H1 (cell line): ENCODE data around the gene FSD1. TPM values are rescaled to one million over a fixed set of nuclear protein-coding genes. Genes with fewer than 3 reads are reported as not detected.

Experiments used
- CTCF ChIA-PET: fragments of 300-600 bp; sonication (Branson Sonifier 250); formaldehyde crosslinking; loops from one replicate; lab custom pipeline; 2021; ENCODE audit not compliant: partially characterized antibody; lab: Charles Lee
- POLR2A ChIA-PET: fragments of 300-600 bp; sonication (Branson Sonifier 250); formaldehyde crosslinking; loops from one replicate; lab custom pipeline; 2021; ENCODE audit warnings: inconsistent platforms; ENCODE audit not compliant: partially characterized antibody; lab: Charles Lee
- DNase-seq, 2 experiments: peaks; one replicate each; pipeline versions ENCODE4 v3.0.0 to v3.0.0-alpha.2; 2010 to 2022; ENCODE audit warnings: low spot score in 2 of 2, low read depth in 1 of 2, mixed read lengths in 1 of 2
- FAIRE-seq: peaks from 2 replicates; lab custom pipeline; 2011; peaks lifted over from hg19 to GRCh38; lab: Jason Lieb, UNC
- H2AFZ ChIP-seq: 2 replicates; pipeline ENCODE4 v1.8.1; 2012; ENCODE audit warnings: low read length, inconsistent platforms
- H2AK5ac ChIP-seq: 2 replicates; pipeline ENCODE4 v1.6.1; 2013; ENCODE audit warnings: low read depth, low read length
- H2BK120ac ChIP-seq: replicated peaks from 2 replicates; pipeline ENCODE3; 2013; ENCODE audit warnings: low read depth, low read length, inconsistent platforms
- H2BK12ac ChIP-seq: 2 replicates; pipeline ENCODE4 v1.6.1; 2013; ENCODE audit warnings: low read depth, low read length
- H2BK15ac ChIP-seq: 2 replicates; pipeline ENCODE4 v1.6.1; 2013; ENCODE audit warnings: low read length
- H2BK20ac ChIP-seq: 2 replicates; pipeline ENCODE4 v1.6.1; 2013; ENCODE audit warnings: low read length
- H2BK5ac ChIP-seq: 2 replicates; pipeline ENCODE4 v1.6.1; 2013; ENCODE audit warnings: low read depth, low read length
- H3K14ac ChIP-seq: 2 replicates; pipeline ENCODE4 v1.6.1; 2013; ENCODE audit warnings: inconsistent platforms; ENCODE audit not compliant: insufficient read length
- H3K18ac ChIP-seq: 2 replicates; pipeline ENCODE4 v1.6.1; 2013; ENCODE audit warnings: low read length; ENCODE audit errors: extremely low read depth
- H3K23ac ChIP-seq: 2 replicates; pipeline ENCODE4 v1.6.1; 2013; ENCODE audit warnings: inconsistent platforms; ENCODE audit not compliant: insufficient read length
- H3K23me2 ChIP-seq: 2 replicates; pipeline ENCODE4 v1.6.1; 2013; ENCODE audit warnings: low read depth, low read length
- H3K27ac ChIP-seq: 2 replicates; pipeline ENCODE4 v1.6.1; 2011; ENCODE audit warnings: low read depth, low read length, inconsistent platforms
- H3K27me3 ChIP-seq, 4 experiments: replicated peaks in 1 of 4; 1 replicate in 1 of 4; 2 replicates in 3 of 4; pipeline versions ENCODE4 v1.6.1 to v1.8.1; 2011 to 2013; ENCODE audit warnings: low read length in 3 of 4, mild to moderate bottlenecking in 3 of 4, inconsistent platforms in 2 of 4, mixed read lengths in 2 of 4, moderate library complexity in 1 of 4; ENCODE audit not compliant: control insufficient read depth in 3 of 4, insufficient read depth in 3 of 4; ENCODE audit errors: extremely low read depth in 1 of 4
- H3K36me3 ChIP-seq, 4 experiments: 2 replicates each; pipeline versions ENCODE4 v1.6.1 to v1.8.1; 2011 to 2013; ENCODE audit warnings: mild to moderate bottlenecking in 4 of 4, low read length in 3 of 4, moderate library complexity in 2 of 4, control low read depth in 1 of 4, inconsistent platforms in 1 of 4; ENCODE audit not compliant: insufficient read depth in 4 of 4, control insufficient read depth in 2 of 4
- H3K4ac ChIP-seq: replicated peaks from 2 replicates; pipeline ENCODE3; 2013; ENCODE audit warnings: low read length, low read depth, mixed read lengths, inconsistent platforms; ENCODE audit not compliant: insufficient read length
- H3K4me1 ChIP-seq, 4 experiments: replicated peaks in 1 of 4; 1 replicate in 1 of 4; 2 replicates in 3 of 4; pipeline versions ENCODE4 v1.6.1 to v1.8.1; 2011 to 2013; ENCODE audit warnings: low read length in 3 of 4, inconsistent platforms in 2 of 4, mixed read lengths in 1 of 4; ENCODE audit not compliant: insufficient read depth in 4 of 4, control insufficient read depth in 3 of 4
- H3K4me2 ChIP-seq, 2 experiments: 2 replicates each; pipeline versions ENCODE4 v1.6.1 to v1.8.1; 2011 to 2013; ENCODE audit warnings: low read depth in 2 of 2, low read length in 2 of 2, control low read depth in 1 of 2, inconsistent platforms in 1 of 2, mild to moderate bottlenecking in 1 of 2; ENCODE audit not compliant: insufficient read depth in 1 of 2
- H3K4me3 ChIP-seq, 4 experiments: fragments of 200-600, 300-600 bp in 1 of 4; sonication (generic), shearing (Covaris generic), sonication (Bioruptor Twin) in 1 of 4; 2 replicates each; pipeline versions ENCODE4 v1.5.1 to v1.8.1; 2011 to 2016; ENCODE audit warnings: low read length in 4 of 4, low read depth in 3 of 4, control low read depth in 2 of 4, inconsistent platforms in 2 of 4, mild to moderate bottlenecking in 2 of 4, mixed read lengths in 1 of 4, moderate library complexity in 1 of 4; ENCODE audit not compliant: insufficient read depth in 2 of 4; ENCODE audit errors: extremely low read depth in 1 of 4
- H3K56ac ChIP-seq: replicated peaks from 2 replicates; pipeline ENCODE3; 2013; ENCODE audit warnings: low read depth, mild to moderate bottlenecking, mixed read lengths, low read length, inconsistent platforms; ENCODE audit not compliant: insufficient read length
- H3K79me1 ChIP-seq: 2 replicates; pipeline ENCODE4 v1.6.1; 2013; ENCODE audit warnings: low read depth, low read length, control low read depth
- H3K79me2 ChIP-seq, 2 experiments: 2 replicates each; pipeline versions ENCODE4 v1.6.1 to v1.8.1; 2012 to 2013; ENCODE audit warnings: low read length in 2 of 2, mild to moderate bottlenecking in 2 of 2, inconsistent platforms in 1 of 2; ENCODE audit not compliant: insufficient read depth in 2 of 2, control insufficient read depth in 1 of 2
- H3K9ac ChIP-seq, 4 experiments: replicated peaks in 1 of 4; 1 replicate in 1 of 4; 2 replicates in 3 of 4; pipeline versions ENCODE4 v1.6.1 to v1.8.1; 2011 to 2013; ENCODE audit warnings: low read depth in 3 of 4, low read length in 3 of 4, control low read depth in 2 of 4, mild to moderate bottlenecking in 2 of 4, moderate library complexity in 2 of 4, inconsistent platforms in 1 of 4; ENCODE audit errors: extremely low read depth in 1 of 4
- H3K9me3 ChIP-seq, 2 experiments: 2 replicates each; pipeline versions ENCODE4 v1.6.1 to v1.8.1; 2012 to 2013; ENCODE audit warnings: mild to moderate bottlenecking in 2 of 2, moderate library complexity in 2 of 2, control low read depth in 1 of 2, inconsistent platforms in 1 of 2, low read depth in 1 of 2, low read length in 1 of 2, mixed read lengths in 1 of 2; ENCODE audit not compliant: insufficient read depth in 2 of 2
- H4K20me1 ChIP-seq, 2 experiments: replicated peaks in 1 of 2; 2 replicates each; pipeline versions ENCODE3 to v1.8.1; 2011 to 2013; ENCODE audit warnings: inconsistent platforms in 2 of 2, low read length in 2 of 2, mild to moderate bottlenecking in 1 of 2; ENCODE audit not compliant: insufficient read depth in 2 of 2, control insufficient read depth in 1 of 2
- H4K5ac ChIP-seq: 2 replicates; pipeline ENCODE4 v1.6.1; 2013; ENCODE audit warnings: low read length, low read depth, mixed read lengths, inconsistent platforms; ENCODE audit not compliant: insufficient read length
- H4K8ac ChIP-seq: 2 replicates; pipeline ENCODE4 v1.8.0; 2013; ENCODE audit warnings: mild to moderate bottlenecking, moderate library complexity, low read length, inconsistent platforms; ENCODE audit not compliant: insufficient read depth; ENCODE audit errors: extremely low read depth
- H4K91ac ChIP-seq: replicated peaks from 2 replicates; pipeline ENCODE3; 2013; ENCODE audit warnings: low read length, mixed read lengths, inconsistent platforms; ENCODE audit not compliant: insufficient read length
- BACH1 ChIP-seq: IDR thresholded peaks from 2 replicates; pipeline ENCODE4 v1.6.1; 2012; ENCODE audit warnings: low read length, improper control_type of control experiment
- CTBP2 ChIP-seq: IDR thresholded peaks from 2 replicates; pipeline ENCODE4 v1.7.0; 2011; ENCODE audit warnings: borderline replicate concordance, mild to moderate bottlenecking, moderate library complexity, mixed read lengths, low read length; ENCODE audit not compliant: insufficient read depth, insufficient read length
- JUN ChIP-seq: IDR thresholded peaks from 2 replicates; pipeline ENCODE4 v1.6.1; 2011; ENCODE audit warnings: low read depth, mild to moderate bottlenecking, improper control_type of control experiment, low read length
- KDM5A ChIP-seq: fragments of 200-600 bp; IDR thresholded peaks from 2 replicates; pipeline ENCODE4 v1.7.1; 2012; ENCODE audit warnings: mild to moderate bottlenecking, low read length, inconsistent platforms, mixed read lengths
- SAP30 ChIP-seq: fragments of 300-600 bp; sonication (generic); IDR thresholded peaks from 2 replicates; pipeline ENCODE4 v1.7.1; 2012; ENCODE audit warnings: low read length, moderate library complexity, mild to moderate bottlenecking, inconsistent platforms; ENCODE audit not compliant: insufficient read depth, insufficient replicate concordance
- SUZ12 ChIP-seq: fragments of 200-600 bp; sonication (generic); IDR thresholded peaks from 2 replicates; pipeline ENCODE4 v1.6.1; 2012; ENCODE audit warnings: mild to moderate bottlenecking, inconsistent platforms, low read length, moderate library complexity, mixed read lengths
- TAF7 ChIP-seq: optimal IDR thresholded peaks from 2 replicates; pipeline ENCODE3; 2011; ENCODE audit warnings: low read depth, mild to moderate bottlenecking, inconsistent platforms, low read length, moderate library complexity, borderline replicate concordance
- YY1 ChIP-seq: IDR thresholded peaks from 2 replicates; pipeline ENCODE4 v1.6.1; 2011; ENCODE audit warnings: low read depth, mild to moderate bottlenecking, low read length
- WGBS, 2 experiments: shearing (Covaris generic) in 1 of 2; methylation state at CpG; one replicate each; pipeline versions ENCODE4 v1.1.6 to v1.1.7; 2013 to 2015; ENCODE audit warnings: low lambda C conversion rate in 2 of 2, mixed read lengths in 2 of 2, inconsistent platforms in 1 of 2, low coverage in 1 of 2, missing lambda C conversion rate in 1 of 2; ENCODE audit not compliant: insufficient replicate concordance in 2 of 2, insufficient coverage in 1 of 2, insufficient read length in 1 of 2; ENCODE audit errors: extremely low coverage in 1 of 2, missing lambda C conversion rate in 1 of 2; 5-methylcytosine and 5-hydroxymethylcytosine counted together
- long read RNA-seq, 2 experiments: library from RNA in 1 of 2; library from capped mRNA in 1 of 2; stranded (forward); transcript quantifications; one replicate each; pipeline ENCODE4 v2.0.0, GENCODE V29; 2021; ENCODE audit warnings: inconsistent platforms in 1 of 2
- polyA minus RNA-seq, 3 experiments: library from RNA; depleted of rRNA, polyadenylated mRNA; stranded (reverse); fragments of >200 nt; gene quantifications; 1 replicate in 2 of 3; 2 replicates in 1 of 3; pipeline ENCODE4 v1.2.3, GENCODE V29; 2011
- polyA plus RNA-seq, 7 experiments: library from polyadenylated mRNA; depleted of rRNA in 3 of 7; stranded (reverse) in 5 of 7; unstranded in 2 of 7; fragments of >200 nt in 5 of 7; fragments of 200-250 nt in 2 of 7; gene quantifications; 1 replicate in 5 of 7; 2 replicates in 1 of 7; 4 replicates in 1 of 7; pipeline versions ENCODE4 v1.2.1 to v1.2.3, GENCODE V29; 2011 to 2013; ENCODE audit warnings: missing spikeins in 2 of 7, mixed read lengths in 2 of 7
- total RNA-seq: library from RNA; stranded (reverse); fragmentation: NEBNext Ultra II Directional; extraction: Animal tissue kit (Norgen Biotek cat#: 25700); gene quantifications from 2 replicates; pipeline ENCODE4 v1.2.1, GENCODE V29; 2021

The FSD1 gene
- total RNA-seq (54.8 and 58.8 TPM in 2 replicates), polyA plus RNA-seq (2011; rRNA removed) (181 and 194 TPM in 2 replicates), polyA minus RNA-seq (2011; rRNA and poly(A)+ RNA removed) (26.0 and 38.0 TPM in 2 replicates)
- polyA plus RNA-seq (2011; cell fraction: cytosol; rRNA removed) = 135 TPM
- 150 TPM for polyA plus RNA-seq (2011; cell fraction: nucleus; rRNA removed)
- 50.5 to 86.8 TPM (median 84.0 TPM) in 4 replicates for polyA plus RNA-seq (2012, experiment 1 of 2)
- polyA plus RNA-seq (2012, experiment 2 of 2) = 95.6 TPM
- 46.1 TPM for polyA plus RNA-seq (2013, experiment 1 of 2)
- 42.6 TPM for polyA plus RNA-seq (2013, experiment 2 of 2)
- polyA minus RNA-seq (2011; cell fraction: cytosol; rRNA and poly(A)+ RNA removed) = 40.8 TPM
- 25.0 TPM for polyA minus RNA-seq (2011; cell fraction: nucleus; rRNA and poly(A)+ RNA removed)
- long read RNA-seq, experiment 1, transcript FSD1-201 (13 exons, 1,831 nt) = major isoform, 16 of 45 reads
- long read RNA-seq, experiment 1, partial matches to known transcripts = 13 of 45 reads
- long read RNA-seq, experiment 1, other reads (novel, unspliced or antisense) = 14 of 45 reads
- long read RNA-seq, experiment 2, transcript FSD1-201 (13 exons, 1,831 nt) = major isoform, 15 of 24 reads
- long read RNA-seq, experiment 2, partial matches to known transcripts = 1 of 24 reads
- long read RNA-seq, experiment 2, other reads (novel, unspliced or antisense) = 5 of 24 reads

- ChIA-PET CTCF (interaction anchor here (0.8 to 3.1 kb wide), 3 partner anchors 38 to 75 kb away, joined by 4 to 15 read pairs (median 4); partner anchors contain the start of gene EBI3), POLR2A (interaction anchor here (0.5 to 12.2 kb wide), 8 partner anchors 10 to 175 kb away, joined by 3 to 86 read pairs (median 3); partner anchors contain the start of gene MPND)
- peaks cover 3% of the 10 kb centered on the region; the same call in 1 of the 2 replicates for H3K79me1 ChIP-seq
- H3K27me3 ChIP-seq = no peaks in the 10 kb centered on the region
- H3K36me3 ChIP-seq = peaks cover 5 to 18% (median 10%) of the 10 kb centered on the region in 4 experiments; a peak in 7 of 8 replicates
- H3K4me2 ChIP-seq = peak within 1 kb of the TSS; percentile 29 to 76; a peak in 3 of 4 replicates
- H3K4ac ChIP-seq = no peak within 1 kb of the TSS
- no peak within 1 kb of the TSS for H2BK120ac ChIP-seq
- peaks cover 0 to 2% of the 10 kb centered on the region in 2 experiments for H4K20me1 ChIP-seq
- H3K18ac ChIP-seq = no peak within 1 kb of the TSS
- H2AFZ ChIP-seq = no peak within 1 kb of the TSS; the same call in 1 of the 2 replicates
- no peak within 1 kb of the TSS for H2BK12ac ChIP-seq
- no peaks in the 10 kb centered on the region; the same call in 1 of the 2 replicates for H3K23me2 ChIP-seq
- H3K56ac ChIP-seq = no peak within 1 kb of the TSS
- no peak within 1 kb of the TSS for H3K23ac ChIP-seq
- no peak within 1 kb of the TSS for H3K14ac ChIP-seq
- DNase-seq (peak; percentile 39 to 95), FAIRE-seq (no peak)
- H2BK5ac ChIP-seq = no peak within 1 kb of the TSS
- peak within 1 kb of the TSS; percentile 12 for H4K91ac ChIP-seq
- H4K5ac ChIP-seq = no peak within 1 kb of the TSS
- H4K8ac ChIP-seq = peak within 1 kb of the TSS; percentile 80
- 0 out of 2 replicates have a peak within 1 kb of the TSS, but pooled peaks have one; percentile 80 for H2BK20ac ChIP-seq
- H3K27ac ChIP-seq = no peak within 1 kb of the TSS
- no peak within 1 kb of the TSS for H3K9ac ChIP-seq
- no peak within 1 kb of the TSS for H2BK15ac ChIP-seq
- H3K79me2 ChIP-seq = no peaks in the 10 kb centered on the region
- peak within 1 kb of the TSS; percentile 97; the same call in 1 of the 2 replicates for H2AK5ac ChIP-seq
- H3K4me3 ChIP-seq = peak within 1 kb of the TSS; percentile 14 to 58 (median 42); a peak in 6 of 8 replicates
- WGBS, 2 experiments = 1% methylated on average over 10 of the region's 63 CpGs; no CpG with 5 or more reads in 1 of the 2 experiments
- H3K4me1 ChIP-seq = peaks cover 0 to 8% (median 0%) of the 10 kb centered on the region in 4 experiments; a peak in 3 of 7 replicates
- no peaks in the 10 kb centered on the region for H3K9me3 ChIP-seq
- TF ChIP-seq JUN = no peak
- TF ChIP-seq KDM5A = no peak
- TF ChIP-seq SUZ12 = no peak
- TF ChIP-seq TAF7 = no peak
- no peak for TF ChIP-seq CTBP2
- no peak for TF ChIP-seq BACH1
- no peak for TF ChIP-seq SAP30
- TF ChIP-seq YY1 = 0 out of 2 replicates have a peak, but pooled peaks have one; percentile 19
Measured at GRCh38 chr19:4304538-4305256, at the start of gene FSD1. Gene FSD1 (plus strand): TSS chr19:4304598. CDS start chr19:4304747, 149 bp downstream.
